Dendritic cell treated with granulocyte-macrophage colony-stimulating factor and Interleukin-4, amounts not matched to agents 40 ng/mL and 50 ng/mL, for 4 days (primary cell): ENCODE results near the gene MGP.

Experiments
- H3K27ac Mint-ChIP-seq: one replicate; pipeline ENCODE4 v1.8.0; 2022; ENCODE audit warnings: mild to moderate bottlenecking, mixed read lengths
- H3K27me3 Mint-ChIP-seq: one replicate; pipeline ENCODE4 v1.8.0; 2022; ENCODE audit warnings: mild to moderate bottlenecking, mixed read lengths
- H3K36me3 Mint-ChIP-seq: one replicate; pipeline ENCODE4 v1.8.0; 2022; ENCODE audit warnings: low read depth, mixed read lengths
- H3K4me1 Mint-ChIP-seq: one replicate; pipeline ENCODE4 v1.8.0; 2022; ENCODE audit warnings: low read depth, mixed read lengths
- H3K4me3 Mint-ChIP-seq: one replicate; pipeline ENCODE4 v1.8.0; 2022; ENCODE audit warnings: mild to moderate bottlenecking, moderate library complexity, mixed read lengths
- H3K9me3 Mint-ChIP-seq: one replicate; pipeline ENCODE4 v1.8.0; 2022; ENCODE audit warnings: mixed read lengths
- intact Hi-C: fragments of 100-400 bp; cut with micrococcal nuclease; formaldehyde crosslinking; loops from one replicate; pipeline ENCODE4 v1.15.0; 2022

Gene MGP

DNA sequence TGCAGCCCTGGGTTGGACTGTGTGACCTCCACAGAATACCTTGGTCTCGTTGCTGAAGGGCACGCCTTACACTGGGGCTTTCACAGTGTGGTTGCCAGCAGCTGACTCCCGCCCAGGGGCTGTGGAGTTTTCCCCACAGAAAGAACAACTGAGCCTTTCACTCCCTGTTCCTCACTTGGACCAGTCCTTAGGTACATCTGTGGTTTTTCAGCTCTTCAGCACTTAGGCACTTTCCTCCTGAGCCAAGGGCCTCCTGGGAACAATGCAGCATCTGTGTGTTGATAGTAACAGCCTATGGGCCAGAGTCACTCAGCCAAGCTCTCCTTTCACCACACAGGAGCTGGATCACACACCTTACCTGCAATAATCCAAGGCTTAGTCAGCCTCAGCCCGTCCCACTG is 27.7 kb upstream of the MGP start:
- H3K27me3 Mint-ChIP-seq, result no peaks in the 10 kb centered on the region
- H3K36me3 Mint-ChIP-seq, result peaks cover 61% of the 10 kb centered on the region
- H3K9me3 Mint-ChIP-seq, result no peaks in the 10 kb centered on the region
- H3K27ac Mint-ChIP-seq, result no peak overlapping the region
- intact Hi-C loops, result no loop called here
- peaks cover 7% of the 10 kb centered on the region for H3K4me1 Mint-ChIP-seq
- H3K4me3 Mint-ChIP-seq, result no peak overlapping the region

DNA sequence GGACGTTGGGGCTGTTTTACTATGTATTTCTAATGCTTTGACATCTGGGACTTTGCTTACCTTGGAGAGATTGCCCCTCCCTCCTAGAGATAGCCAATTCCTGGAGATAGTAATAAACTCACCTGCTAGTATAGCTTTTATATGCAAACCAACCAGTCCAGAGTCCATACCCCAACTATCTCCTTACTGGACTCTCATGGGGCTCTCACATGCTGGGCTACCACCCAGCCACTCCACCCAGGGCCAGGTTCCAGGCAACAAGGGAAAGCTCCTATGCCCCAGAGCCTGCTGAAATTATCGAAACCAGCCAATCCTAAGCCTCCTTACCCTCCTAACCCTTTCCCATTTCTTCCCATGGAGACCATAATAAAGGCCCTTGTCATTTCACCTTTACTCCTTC is 25.5 kb upstream of the MGP start:
- no peaks in the 10 kb centered on the region for H3K9me3 Mint-ChIP-seq
- H3K27ac Mint-ChIP-seq, result no peak overlapping the region
- intact Hi-C loops, result no loop called here
- peaks cover 14% of the 10 kb centered on the region for H3K4me1 Mint-ChIP-seq
- peaks cover 44% of the 10 kb centered on the region for H3K36me3 Mint-ChIP-seq
- H3K27me3 Mint-ChIP-seq, result no peaks in the 10 kb centered on the region
- no peak overlapping the region for H3K4me3 Mint-ChIP-seq

DNA sequence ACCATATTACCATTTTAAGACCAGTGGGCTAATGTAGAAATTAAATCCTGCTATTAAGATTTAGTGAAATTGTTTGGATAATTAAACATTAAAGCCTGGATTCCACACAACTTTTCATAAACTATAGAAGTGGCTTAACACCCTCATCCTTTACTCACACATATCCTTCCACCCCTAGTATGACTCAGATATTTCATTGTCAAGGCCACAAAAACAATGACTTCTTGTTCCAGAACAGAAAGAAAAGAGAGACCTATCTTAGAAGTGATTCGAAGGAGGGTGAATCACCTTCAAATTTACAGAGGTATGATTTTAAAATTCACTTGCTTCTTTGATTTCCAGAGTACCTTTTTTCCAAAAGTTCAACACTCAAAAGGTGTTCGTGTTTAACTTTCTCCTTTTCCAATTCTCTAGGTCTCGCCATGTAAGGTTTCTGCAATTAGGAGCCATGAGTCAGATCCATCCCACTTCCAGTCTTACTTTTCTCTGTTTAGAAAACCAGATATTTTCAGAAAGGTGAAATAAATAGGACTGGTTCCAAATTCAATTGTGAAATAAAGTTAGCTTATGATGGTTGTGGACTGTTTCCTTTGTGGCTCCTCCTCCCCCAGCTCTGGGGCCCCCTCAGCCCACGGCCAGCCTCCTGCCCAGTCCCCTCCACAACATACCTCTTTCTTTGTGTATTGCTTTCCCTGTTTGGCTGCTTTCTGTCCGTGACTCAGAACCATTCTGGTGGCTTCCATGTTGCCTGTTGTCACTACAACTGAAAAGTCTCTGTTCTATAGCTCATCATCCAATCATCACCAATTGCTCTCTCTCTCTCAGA is 24.6 kb upstream of the MGP start:
- no peak overlapping the region for H3K4me3 Mint-ChIP-seq
- H3K9me3 Mint-ChIP-seq, result no peaks in the 10 kb centered on the region
- intact Hi-C loops, result no loop called here
- H3K36me3 Mint-ChIP-seq, result peaks cover 36% of the 10 kb centered on the region
- no peaks in the 10 kb centered on the region for H3K27me3 Mint-ChIP-seq
- peaks cover 14% of the 10 kb centered on the region for H3K4me1 Mint-ChIP-seq
- no peak overlapping the region for H3K27ac Mint-ChIP-seq

DNA sequence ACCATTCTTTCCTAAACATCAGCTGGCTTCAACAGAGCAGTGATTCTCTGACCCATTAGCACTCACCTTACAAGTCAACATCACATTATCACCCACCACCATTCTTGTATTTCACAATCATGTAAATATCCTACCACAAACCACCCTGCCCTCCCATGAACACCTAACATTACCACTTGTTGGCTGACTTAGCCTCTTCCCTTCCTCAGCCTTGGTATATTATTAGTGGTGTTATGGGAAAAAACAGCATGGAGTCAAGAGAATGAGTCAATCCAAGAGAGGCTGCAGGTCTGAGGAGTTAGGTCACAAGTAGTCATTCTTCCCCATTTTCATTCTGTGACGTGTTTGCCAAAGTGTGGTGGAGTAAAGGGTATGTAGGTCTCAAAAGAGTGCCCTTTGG is 22.3 kb upstream of the MGP start:
- Mint-ChIP-seq H3K27ac (no peak overlapping the region), H3K4me3 (no peak overlapping the region), H3K4me1 (peaks cover 9% of the 10 kb centered on the region), H3K27me3 (no peaks in the 10 kb centered on the region), H3K9me3 (no peaks in the 10 kb centered on the region), H3K36me3 (peaks cover 12% of the 10 kb centered on the region)
- intact Hi-C loops, result no loop called here

DNA sequence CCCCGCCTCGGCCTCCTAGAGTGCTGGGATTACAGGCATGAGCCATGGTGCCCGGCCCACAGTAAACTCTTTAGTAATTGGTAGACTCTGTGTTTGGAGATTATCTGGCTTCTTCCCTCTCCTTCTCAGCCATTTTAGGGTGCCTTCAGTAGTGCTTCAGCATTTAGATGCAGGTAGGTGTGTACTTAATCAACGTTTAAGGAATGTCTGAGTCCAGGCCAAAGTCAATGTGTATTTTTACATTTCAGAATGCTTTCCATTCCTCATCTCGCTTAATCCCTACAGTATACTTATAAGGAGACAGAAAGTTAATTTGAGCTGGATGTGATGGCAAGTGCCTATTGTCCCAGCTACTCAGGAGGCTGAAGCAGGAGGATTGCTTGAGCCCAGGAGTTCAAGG is 20.5 kb upstream of the MGP start:
- intact Hi-C loops, result no loop called here
- peaks cover 4% of the 10 kb centered on the region for H3K36me3 Mint-ChIP-seq
- no peaks in the 10 kb centered on the region for H3K9me3 Mint-ChIP-seq
- no peak overlapping the region for H3K27ac Mint-ChIP-seq
- H3K4me1 Mint-ChIP-seq, result peaks cover 9% of the 10 kb centered on the region
- H3K27me3 Mint-ChIP-seq, result no peaks in the 10 kb centered on the region
- no peak overlapping the region for H3K4me3 Mint-ChIP-seq

DNA sequence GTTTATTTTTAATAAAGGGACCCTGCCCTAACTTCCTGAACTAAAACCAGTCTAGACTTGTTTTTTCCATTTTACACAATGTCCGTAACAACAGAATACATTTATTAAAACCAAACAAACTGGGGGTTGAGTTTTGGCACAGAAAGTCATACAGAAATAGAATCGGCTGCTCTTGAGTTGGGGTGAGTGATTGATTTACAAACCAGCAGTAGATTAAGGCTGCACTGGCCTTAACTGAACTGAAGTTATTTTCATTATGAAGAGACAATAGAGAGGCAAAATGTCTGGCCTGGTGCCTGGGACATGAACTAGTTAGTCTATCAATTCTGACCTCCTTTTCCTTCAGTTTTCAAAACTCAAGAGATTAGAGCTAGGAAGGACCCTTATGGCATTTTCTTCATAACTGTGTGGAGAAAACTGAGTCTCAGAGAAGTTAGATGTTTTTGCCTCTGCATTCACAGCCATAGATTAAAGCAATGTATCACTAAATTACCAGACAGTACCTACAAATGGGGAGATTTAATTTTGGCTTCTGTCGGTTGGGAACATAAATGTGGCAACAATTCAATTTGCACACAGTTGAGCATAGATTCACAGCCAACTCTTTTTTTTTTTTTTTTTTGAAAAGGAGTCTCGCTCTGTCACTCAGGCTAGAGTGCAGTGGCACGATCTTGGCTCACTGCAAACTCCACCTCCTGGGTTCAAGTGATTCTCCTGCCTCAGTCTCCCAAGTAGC is 19.8 kb upstream of the MGP start:
- H3K36me3 Mint-ChIP-seq, result peaks cover 4% of the 10 kb centered on the region

DNA sequence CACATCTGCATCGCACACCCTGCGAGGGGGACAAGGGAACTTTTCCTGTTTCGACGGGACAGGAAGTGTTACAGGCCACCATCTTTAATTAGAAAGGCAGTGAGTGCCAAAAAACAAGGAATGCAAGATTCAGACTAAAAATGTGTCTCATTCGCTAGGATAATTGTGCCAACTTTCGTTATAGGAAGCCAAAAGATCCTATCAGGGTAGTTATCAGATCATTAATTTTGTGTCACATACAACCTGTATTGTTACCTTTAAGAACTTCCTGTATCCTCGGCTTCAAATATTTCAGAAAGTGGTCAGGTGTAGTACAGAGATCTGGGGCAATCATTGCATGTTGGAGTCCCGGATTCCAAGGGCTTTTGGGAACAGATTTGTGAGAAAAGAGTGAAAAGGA is 19.2 kb upstream of the MGP start:
- intact Hi-C loops, result no loop called here
- peaks cover 4% of the 10 kb centered on the region for H3K36me3 Mint-ChIP-seq
- H3K4me3 Mint-ChIP-seq, result no peak overlapping the region
- no peaks in the 10 kb centered on the region for H3K27me3 Mint-ChIP-seq
- H3K27ac Mint-ChIP-seq, result no peak overlapping the region
- no peaks in the 10 kb centered on the region for H3K9me3 Mint-ChIP-seq
- peaks cover 9% of the 10 kb centered on the region for H3K4me1 Mint-ChIP-seq

More for the DNA sequence above, 19.8 kb upstream of the MGP start:
- no peak overlapping the region for H3K4me3 Mint-ChIP-seq
- intact Hi-C loops, result no loop called here
- no peaks in the 10 kb centered on the region for H3K9me3 Mint-ChIP-seq
- H3K27me3 Mint-ChIP-seq, result no peaks in the 10 kb centered on the region
- H3K4me1 Mint-ChIP-seq, result peaks cover 9% of the 10 kb centered on the region
- H3K27ac Mint-ChIP-seq, result no peak overlapping the region

DNA sequence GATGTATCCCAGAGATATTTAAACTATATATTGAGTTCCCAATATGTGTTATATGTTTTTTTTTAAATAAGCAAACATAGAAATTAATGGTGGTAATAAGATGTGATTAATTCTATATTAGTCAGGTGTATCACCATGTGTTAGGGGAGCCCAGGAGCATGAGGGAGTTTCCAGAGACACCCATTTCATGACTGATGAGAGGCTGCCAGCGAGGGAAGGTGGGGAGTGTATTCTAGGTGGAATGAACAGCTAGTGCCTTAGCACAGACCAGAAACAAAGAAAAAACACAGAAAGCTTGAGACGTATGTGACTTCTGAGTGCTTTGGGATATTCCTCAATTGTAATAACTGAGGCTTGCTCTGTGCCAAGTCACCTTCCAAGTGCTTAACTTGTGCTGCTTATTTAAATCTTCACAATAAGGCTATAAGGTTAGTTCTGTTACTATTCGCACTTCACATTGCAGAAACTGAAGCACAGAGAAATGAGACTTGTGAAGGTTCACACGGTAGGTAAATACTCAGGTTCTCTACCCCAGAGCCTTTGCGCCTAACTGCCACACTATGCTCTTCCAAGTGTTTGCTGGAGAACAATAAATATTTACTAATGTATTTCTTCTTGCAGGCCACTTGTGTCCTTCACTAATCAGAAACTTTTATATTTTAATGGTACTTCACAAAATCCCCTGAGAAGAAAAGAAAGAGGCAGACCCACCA is 17.9 kb upstream of the MGP start:
- no peaks in the 10 kb centered on the region for H3K27me3 Mint-ChIP-seq
- no peaks in the 10 kb centered on the region for H3K9me3 Mint-ChIP-seq

DNA sequence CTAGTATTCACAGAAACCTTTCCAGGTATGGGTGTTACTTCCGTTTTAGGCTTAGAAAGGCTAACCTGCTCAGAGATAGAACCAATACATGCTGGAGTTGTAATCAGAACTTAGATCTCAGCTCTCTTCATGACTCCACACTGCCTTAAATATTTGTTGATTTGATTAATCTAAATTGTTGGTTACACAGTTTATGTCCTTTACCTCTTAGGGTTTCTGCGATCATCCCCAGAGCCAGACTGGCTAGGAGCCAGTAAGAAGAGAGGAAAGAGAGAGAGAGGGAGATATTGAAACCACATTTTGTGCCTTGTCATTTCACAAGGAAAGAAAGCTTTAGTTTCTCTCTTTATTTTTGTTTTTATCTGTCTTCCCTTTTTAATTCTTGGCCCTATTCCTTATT is 16.8 kb upstream of the MGP start:
- Mint-ChIP-seq H3K27ac (no peak overlapping the region), H3K4me1 (no peaks in the 10 kb centered on the region), H3K27me3 (no peaks in the 10 kb centered on the region), H3K9me3 (no peaks in the 10 kb centered on the region), H3K4me3 (no peak overlapping the region), H3K36me3 (peaks cover under 1% of the 10 kb centered on the region)
- intact Hi-C loops, result no loop called here

More for the DNA sequence above, 17.9 kb upstream of the MGP start:
- Mint-ChIP-seq H3K4me3 (no peak overlapping the region), H3K36me3 (peaks cover 4% of the 10 kb centered on the region), H3K27ac (no peak overlapping the region), H3K4me1 (peaks cover 9% of the 10 kb centered on the region)
- intact Hi-C loops, result no loop called here

DNA sequence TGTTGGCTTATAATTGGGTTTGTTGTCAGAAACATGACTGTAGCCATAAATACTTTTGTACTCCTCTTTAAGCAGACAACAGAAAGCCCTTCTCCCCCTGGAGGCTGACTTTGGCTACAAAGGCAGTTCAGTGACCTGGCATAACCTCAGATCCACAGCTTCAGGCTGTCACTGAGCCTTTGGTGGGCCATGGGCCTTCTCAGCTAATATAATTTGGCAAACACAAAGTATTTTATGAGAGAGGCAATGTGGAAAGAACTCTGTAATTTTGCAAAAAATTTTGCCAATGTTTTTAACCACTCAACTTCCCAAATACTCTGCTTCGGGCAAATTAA is 15.5 kb upstream of the MGP start:
- H3K27me3 Mint-ChIP-seq, result no peaks in the 10 kb centered on the region
- intact Hi-C loops, result no loop called here

DNA sequence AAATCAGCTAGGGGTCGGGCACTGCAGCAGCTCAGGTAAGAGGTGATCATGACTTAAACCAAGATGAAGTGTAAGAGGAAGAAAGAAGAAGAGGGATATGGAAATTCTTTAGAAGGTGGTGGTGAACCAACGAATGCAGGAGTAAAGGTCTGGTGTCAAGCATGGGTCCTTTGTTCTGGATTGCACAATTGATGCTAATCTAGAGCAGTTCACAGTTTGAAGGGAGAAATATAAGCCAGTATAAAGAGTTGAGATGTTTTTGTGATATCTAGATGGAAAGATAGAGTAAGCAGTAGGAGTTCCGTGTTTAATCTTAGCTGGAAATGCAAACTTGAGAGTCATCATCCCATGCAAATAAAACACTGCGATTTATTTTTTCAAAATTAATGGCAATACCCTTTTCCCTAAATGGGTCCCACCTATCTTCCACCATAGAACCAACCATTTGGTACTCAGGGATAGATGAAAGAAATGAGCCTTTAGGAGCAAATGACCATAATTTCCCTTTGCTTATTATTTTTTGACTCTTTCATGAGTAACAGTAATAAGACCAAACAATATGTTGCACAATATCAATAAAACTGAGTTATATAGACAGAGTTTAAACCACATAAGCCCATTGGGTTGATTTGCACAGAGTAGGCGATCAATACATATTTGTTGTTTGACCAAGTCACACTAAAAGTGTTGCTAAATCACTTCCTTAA is 15.0 kb upstream of the MGP start:
- intact Hi-C loops, result no loop called here
- Mint-ChIP-seq H3K4me1 (no peaks in the 10 kb centered on the region), H3K9me3 (no peaks in the 10 kb centered on the region), H3K27me3 (no peaks in the 10 kb centered on the region), H3K27ac (no peak overlapping the region), H3K36me3 (no peaks in the 10 kb centered on the region), H3K4me3 (no peak overlapping the region)

More for the DNA sequence above, 15.5 kb upstream of the MGP start:
- Mint-ChIP-seq H3K36me3 (no peaks in the 10 kb centered on the region), H3K9me3 (no peaks in the 10 kb centered on the region), H3K4me1 (no peaks in the 10 kb centered on the region), H3K27ac (no peak overlapping the region), H3K4me3 (no peak overlapping the region)

DNA sequence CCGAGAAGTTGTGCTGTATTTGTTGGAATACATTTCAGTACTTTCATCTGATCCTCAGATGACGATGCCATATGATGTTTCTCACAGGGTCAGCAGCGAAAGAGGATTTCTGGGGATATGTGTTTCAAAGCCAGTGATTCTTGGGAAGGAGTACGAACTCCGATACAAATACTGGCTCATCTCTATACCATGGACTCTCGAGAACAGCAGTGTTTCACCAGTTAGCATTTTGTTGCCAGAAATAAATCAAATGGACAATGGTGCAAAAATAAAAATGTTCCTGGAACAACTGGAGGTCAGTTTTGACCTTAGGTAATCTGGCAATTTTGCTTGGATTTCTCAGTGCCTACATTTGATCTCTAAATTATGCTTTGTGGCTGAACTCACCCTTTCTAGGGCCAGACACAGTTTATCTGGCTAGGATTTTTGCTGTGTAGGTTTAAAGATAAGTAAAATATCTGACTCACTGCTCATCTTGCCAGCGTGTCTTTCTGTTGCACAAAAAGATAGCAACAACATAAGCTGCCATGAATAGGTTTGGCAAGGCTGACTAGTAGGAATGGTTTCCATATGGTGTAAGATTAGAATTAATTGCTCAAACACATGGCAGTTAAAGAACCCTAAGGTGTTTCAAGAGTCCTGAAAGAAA is 11.0 kb upstream of the MGP start:
- H3K4me1 Mint-ChIP-seq, result no peaks in the 10 kb centered on the region
- H3K27ac Mint-ChIP-seq, result no peak overlapping the region
- no peaks in the 10 kb centered on the region for H3K36me3 Mint-ChIP-seq
- H3K9me3 Mint-ChIP-seq, result no peaks in the 10 kb centered on the region
- H3K27me3 Mint-ChIP-seq, result no peaks in the 10 kb centered on the region
- H3K4me3 Mint-ChIP-seq, result no peak overlapping the region
- intact Hi-C loops, result no loop called here

DNA sequence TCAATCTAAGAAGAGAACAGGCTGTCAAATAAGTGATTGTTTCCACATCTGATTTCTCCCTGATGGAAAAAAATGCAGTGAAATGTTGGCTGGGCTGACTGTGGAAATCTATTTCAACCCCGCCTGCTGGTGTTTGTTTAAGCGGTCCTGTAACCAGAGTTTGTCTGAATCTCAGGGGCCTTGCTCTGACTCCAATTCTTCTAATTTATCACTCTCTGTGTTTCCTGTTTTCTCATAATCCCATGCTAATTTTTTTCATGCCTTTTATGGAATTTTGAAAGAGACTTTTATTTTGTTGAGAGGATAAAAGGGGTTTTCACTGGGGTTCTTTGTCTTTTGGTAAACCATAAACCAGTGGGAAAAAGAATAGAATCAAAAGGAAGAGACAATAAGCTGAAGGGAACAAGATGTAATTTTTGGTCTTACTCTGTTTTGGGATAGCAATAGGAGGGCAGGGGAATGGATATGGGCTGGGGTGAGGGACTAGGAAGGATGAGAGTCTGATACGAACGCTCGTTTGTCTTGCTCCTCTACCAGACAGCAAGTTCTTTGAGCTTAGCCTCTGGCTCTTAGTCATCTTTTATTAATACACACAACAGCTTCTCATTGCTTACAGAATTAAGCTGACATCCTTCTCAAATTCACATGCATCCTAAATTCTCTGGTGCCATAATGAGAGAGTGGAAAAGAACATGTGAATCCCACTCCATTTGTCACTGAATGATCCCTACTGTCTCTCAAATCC is 8.0 kb upstream of the MGP start:
- Mint-ChIP-seq H3K9me3 (no peaks in the 10 kb centered on the region), H3K27ac (no peak overlapping the region), H3K4me1 (no peaks in the 10 kb centered on the region), H3K36me3 (no peaks in the 10 kb centered on the region), H3K27me3 (peaks cover 5% of the 10 kb centered on the region), H3K4me3 (no peak overlapping the region)
- intact Hi-C loops, result no loop called here
